DMS79 treated with DMSO at 0.1 percent for 48 hours (cell line): ENCODE measurements around the gene GFER.
"Not testable (repeated sequence)": the region's sequence is repeated elsewhere in the genome, so short reads cannot be mapped to it uniquely, and the experiment has no call there.

Source experiments
- DNase-seq: peaks from one replicate; lab custom pipeline; 2025; lab: John Stamatoyannopoulos, UW

The GFER gene

GRCh38 chr16:1957434-1958142 is 26.4 kb upstream of the GFER start:
- not testable (repeated sequence) for DNase-seq

DNA sequence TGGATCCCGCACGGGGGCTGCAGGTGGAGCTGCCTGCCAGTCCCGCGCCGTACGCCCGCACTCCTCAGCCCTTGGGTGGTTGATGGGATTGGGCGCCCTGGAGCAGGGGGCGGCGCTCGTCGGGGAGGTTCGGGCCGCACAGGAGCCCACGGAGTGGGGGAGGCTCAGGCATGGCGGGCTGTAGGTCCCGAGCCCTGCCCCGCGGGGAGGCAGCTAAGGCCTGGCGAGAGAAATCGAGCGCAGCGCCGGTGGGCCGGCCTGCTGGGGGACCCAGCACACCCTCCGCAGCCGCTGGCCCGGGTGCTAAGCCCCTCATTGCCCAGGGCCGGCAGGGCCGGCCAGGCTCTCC is 25.9 kb upstream of the GFER start:
- not testable (repeated sequence) for DNase-seq

DNA sequence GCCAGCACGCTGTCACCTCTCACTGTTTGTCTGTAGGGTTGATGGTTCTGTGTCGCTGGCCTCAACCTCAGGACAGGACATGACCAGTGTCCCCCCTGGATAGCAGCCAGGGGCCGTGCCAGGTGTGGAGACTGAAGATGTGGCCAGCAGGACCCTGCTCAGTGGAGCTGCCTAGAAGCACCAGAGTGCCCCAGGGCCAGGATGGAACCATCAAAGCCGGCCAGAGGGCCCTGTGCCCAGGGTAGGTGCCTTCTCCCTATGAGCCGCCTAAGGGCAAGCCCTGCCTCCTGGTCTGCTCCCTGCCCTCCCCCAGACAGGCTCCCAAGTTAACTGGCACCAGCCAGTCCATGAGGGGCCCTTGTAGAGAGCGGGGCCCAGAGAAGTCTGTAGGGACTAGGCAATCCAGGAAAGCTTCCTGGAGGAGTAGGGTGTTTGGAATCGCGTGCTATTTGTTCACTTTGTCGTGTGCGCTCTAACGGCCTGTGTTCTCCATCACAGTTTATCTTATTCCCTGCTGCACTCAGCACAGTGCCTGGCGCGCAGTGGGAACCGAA is 25.2 kb upstream of the GFER start:
- no peak for DNase-seq

DNA sequence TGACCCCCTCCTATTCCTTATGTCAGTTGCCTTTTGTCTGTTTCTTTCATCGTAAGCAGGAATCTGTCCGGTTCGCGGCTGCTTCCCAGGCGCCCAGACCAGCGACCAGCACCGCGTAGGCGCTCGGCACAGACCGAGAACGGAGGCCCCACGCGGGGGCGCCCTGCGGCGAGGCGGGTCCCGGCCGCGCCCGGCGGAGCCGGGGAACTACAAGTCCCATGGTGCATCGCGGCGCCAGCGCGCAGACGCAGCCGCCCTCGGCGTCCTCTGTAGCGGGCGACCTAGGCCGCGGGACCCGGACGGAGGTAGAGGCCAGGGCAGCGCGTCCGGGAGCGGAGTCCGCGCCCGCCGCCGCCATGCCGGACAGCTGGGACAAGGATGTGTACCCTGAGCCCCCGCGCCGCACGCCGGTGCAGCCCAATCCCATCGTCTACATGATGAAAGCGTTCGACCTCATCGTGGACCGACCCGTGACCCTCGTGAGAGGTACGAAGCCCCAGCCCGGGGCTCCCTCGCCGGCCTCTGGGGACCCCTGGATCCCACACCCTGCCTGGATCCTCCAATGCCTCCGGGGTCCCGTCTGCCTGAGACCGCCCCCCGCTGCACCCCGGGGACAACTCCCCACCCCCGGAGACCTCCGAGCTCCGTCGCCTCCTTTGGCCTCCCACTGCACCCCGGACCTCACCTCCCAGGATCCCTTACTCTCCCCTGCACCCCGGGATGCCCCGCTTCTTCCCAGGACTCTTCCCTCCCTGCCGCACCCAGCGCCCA is 24.5 kb upstream of the GFER start, which contains the start of gene NDUFB10:
Gene NDUFB10, plus strand, starts transcription at position 270 of the 771 bp plus-strand sequence. Its CDS starts 87 bp downstream, at position 357.
- peak; percentile 48 for DNase-seq

DNA sequence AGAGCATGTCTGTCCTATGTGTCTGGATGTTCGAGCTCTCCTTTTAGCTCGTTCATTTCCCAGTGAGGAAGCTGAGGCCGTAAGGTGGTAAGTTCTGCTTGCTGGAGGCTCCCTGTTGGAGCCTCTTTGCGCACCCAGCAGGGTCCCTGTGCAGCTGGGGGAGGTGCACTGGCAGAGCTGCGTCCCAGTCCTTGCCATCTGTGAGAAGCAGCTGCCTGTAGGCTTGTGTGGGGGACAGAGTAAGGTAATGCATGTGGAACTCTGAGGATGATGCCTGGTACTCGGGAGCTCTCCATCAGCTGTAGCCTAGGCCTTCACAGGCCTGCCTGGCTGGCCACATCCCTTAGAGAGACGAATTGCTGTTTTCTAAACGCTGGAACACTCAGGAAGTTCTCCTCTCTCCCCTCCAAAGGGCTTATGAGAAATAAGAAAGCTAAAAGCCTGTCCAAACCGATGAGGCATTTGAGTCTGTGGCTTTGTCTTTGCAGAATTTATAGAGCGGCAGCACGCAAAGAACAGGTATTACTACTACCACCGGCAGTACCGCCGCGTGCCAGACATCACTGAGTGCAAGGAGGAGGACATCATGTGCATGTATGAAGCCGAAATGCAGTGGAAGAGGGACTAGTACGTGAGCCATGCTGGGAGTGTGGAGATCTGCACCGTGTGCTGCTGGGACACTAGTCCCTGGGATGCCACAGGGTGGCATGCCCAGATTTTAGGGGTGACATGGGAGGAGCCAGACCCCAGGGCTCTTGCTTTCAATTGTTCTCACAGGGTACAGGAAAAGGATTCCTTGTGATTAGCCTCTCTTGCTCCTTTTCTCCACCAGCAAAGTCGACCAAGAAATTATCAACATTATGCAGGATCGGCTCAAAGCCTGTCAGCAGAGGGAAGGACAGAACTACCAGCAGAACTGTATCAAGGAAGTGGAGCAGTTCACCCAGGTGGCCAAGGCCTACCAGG is 23.0 kb upstream of the GFER start:
- DNase-seq: no peak

- DNase-seq: no peak
Measured at GRCh38 chr16:1961651-1962067, 22.3 kb upstream of the GFER start.

DNA sequence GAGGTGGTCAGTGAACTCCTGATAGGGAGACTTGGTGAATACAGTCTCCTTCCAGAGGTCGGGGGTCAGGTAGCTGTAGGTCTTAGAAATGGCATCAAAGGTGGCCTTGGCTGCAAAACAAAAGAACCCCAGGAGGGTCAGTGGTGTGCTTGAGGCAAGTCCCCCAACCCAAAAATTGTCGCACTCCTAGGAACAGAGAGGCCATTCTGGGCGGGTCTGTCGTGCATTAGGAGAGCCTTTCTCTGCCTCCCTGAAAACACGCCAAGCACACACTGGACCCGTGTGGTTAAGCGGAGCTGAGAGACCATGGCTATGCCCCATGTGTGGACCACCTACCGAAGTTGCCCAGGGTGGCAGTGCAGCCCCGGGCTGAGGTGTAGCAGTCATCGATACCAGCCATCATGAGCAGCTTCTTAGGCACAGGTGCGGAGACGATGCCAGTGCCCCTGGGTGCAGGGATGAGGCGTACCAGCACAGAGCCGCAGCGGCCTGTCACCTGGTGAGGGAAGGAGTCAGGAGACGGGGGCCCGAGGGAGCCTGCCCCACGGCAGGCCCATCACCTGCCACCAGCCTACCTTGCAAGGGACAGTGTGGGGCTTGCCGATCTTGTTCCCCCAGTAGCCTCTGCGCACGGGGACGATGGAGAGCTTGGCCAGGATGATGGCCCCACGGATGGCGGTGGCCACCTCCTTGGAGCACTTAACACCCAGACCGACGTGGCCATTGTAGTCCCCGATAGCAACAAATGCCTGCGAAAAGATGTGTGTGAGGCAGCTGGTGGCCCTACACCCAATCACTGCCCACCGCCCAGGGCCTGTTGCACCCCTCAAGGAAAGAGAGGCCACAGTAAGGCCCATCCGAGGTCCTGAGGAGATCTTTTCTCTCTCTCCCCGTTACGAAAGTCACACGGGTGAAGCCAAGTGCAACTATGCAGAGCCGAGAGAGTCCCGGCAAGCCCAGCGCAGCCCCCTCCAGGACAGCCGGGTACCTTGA is 21.5 kb upstream of the GFER start:
- not testable (repeated sequence) for DNase-seq

DNA sequence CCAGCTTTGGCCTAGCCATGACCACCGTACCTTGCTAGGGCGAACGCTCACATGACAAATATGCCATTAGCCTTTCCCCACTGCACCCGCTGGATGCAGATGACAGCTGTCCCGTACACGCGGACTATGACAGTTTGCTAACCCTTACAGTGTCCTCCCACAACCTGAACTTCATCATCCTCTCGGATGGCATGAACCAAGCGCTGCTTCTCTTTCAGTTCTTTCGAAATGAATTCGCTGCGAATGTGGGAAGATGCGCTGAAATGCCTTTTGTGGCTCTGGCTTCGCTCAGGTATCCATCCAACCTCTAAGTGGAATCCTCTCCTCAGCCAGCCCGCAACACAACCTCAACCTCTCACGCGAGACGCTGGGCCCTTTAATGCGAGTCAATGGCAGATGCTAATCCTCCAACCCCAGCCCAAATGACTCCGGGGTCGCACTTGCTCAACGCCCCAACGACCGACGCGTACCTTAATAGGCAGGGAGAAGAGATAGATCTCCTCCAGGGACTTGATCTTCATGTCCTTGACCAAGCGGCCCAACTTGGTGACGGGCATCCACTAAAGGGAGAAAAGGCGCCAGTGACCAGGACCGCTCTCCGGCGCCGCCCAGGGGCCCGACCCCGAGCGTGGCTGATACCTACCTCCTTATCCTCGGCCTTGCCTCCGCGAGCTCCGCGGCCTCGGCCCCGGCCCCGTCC is 20.0 kb upstream of the GFER start:
- no peak for DNase-seq

GRCh38 chr16:1964506-1965395 is 19.2 kb upstream of the GFER start, which contains the start of gene RPS2:
TSS of gene RPS2 (minus strand) at chr16:1964826. CDS start at chr16:1964625, 201 bp downstream.
- DNase-seq: peak; percentile 91

GRCh38 chr16:1965396-1966001 is 18.5 kb upstream of the GFER start:
- peak; percentile 10 for DNase-seq

GRCh38 chr16:1966460-1966859 is 17.5 kb upstream of the GFER start, which contains the start of gene RNF151:
TSS of gene RNF151 (plus strand) at chr16:1966856. CDS start at chr16:1966882, 26 bp downstream.
- DNase-seq: no peak

GRCh38 chr16:1968146-1968953 is 15.6 kb upstream of the GFER start:
- DNase-seq: no peak

DNA sequence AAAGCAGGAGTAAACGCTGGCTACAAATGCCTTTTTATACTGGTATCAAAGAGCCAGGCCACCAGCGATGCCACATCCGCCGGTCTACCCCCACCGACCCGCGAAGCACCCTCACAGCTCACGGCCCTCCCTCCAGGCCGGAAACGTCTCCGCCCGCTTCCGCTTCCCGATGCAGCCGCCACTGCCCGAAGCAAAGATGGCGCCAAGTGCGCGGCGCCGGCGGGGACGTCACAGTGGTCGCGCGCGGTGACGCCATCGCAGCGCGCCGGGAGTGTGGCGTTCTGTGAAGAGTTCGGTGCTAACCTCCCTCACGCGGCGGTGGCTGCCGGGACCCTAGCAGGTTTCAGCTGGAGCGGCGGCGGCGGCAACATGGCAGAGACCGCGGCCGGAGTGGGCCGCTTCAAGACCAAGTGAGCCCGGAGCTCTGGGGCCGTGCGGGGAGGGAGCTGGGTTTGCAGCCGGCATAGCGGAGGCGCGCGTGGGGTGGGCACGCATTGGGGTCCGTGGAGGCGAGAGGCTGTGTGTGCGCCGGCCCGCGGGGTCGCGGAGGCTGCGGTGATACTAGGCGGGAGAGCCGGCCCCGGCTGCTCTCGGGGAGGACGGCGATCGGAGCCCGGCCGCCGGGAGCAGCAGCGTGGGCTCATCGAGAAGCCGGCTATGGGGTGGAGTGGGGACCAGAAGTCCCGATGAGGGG is 12.1 kb upstream of the GFER start, which contains the start of gene TBL3:
Gene TBL3, plus strand, starts transcription at position 258 of the 694 bp plus-strand sequence. Its CDS starts 112 bp downstream, at position 370.
- DNase-seq: peak; percentile 84

DNA sequence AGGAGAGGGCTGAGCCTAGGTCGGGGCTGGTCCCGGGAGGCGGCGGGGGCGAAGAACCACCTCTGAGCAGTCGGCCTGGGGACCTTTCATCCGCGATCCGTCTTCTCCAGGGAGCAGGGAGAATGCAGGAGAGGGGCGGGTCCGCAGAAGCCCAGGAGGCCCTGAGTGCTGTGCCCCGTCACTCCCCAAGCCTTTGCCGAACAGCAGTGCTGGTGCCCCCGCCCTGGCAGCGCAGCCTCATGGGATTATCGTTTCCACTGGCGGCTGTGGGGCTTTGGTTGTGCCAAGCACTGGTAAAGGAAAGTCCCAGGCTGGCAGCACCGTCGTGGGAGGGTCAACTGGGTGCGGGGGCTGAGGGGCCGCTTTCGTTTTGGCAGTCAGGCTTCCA is 11.5 kb upstream of the GFER start:
- no peak for DNase-seq

GRCh38 chr16:1973461-1974156 is 10.4 kb upstream of the GFER start:
- DNase-seq: no peak
